Activated CD4-positive, alpha-beta T cell treated with anti-CD3 and anti-CD28 coated beads, Interleukin-2, amount 50 U/mL, for 48 hours (primary cell): ENCODE measurements around the gene PRR33.
"Not testable (repeated sequence)": the region's sequence is repeated elsewhere in the genome, so short reads cannot be mapped to it uniquely, and the experiment has no call there.

Experiments used
- DNase-seq, 2 experiments: peaks; one replicate each; pipeline ENCODE4 v3.0.0-alpha.2; 2020

PRR33 gene

GRCh38 chr11:1874441-1875092 is 17.1 kb downstream of the PRR33 start:
- not testable (repeated sequence) for DNase-seq

- DNase-seq: not testable (repeated sequence)
These were observed 17.9 kb downstream of the PRR33 start for GRCh38 chr11:1873813-1874150.

- DNase-seq: no peak
These were observed 18.5 kb downstream of the PRR33 start for GRCh38 chr11:1873048-1873812.

GRCh38 chr11:1872267-1872985 is 19.3 kb downstream of the PRR33 start:
- no peak for DNase-seq

- no peak for DNase-seq
These were observed 20.2 kb downstream of the PRR33 start for GRCh38 chr11:1871531-1871930.

- peak in 1 of 2 experiments; percentile 45 for DNase-seq
These were observed 20.8 kb downstream of the PRR33 start for GRCh38 chr11:1870721-1871466.

GRCh38 chr11:1870326-1870696 is 21.4 kb downstream of the PRR33 start:
- DNase-seq: no peak

- DNase-seq: no peak
These were observed 22.0 kb downstream of the PRR33 start for GRCh38 chr11:1869427-1870325.

GRCh38 chr11:1868636-1869291 is 22.9 kb downstream of the PRR33 start:
- DNase-seq: no peak

GRCh38 chr11:1868056-1868635 is 23.5 kb downstream of the PRR33 start:
- DNase-seq: no peak

- DNase-seq: no peak
These were observed 24.3 kb downstream of the PRR33 start for GRCh38 chr11:1867381-1867780.

- DNase-seq: no peak
These were observed 24.9 kb downstream of the PRR33 start for GRCh38 chr11:1866776-1867175.

- no peak for DNase-seq
These were observed 25.5 kb downstream of the PRR33 start for GRCh38 chr11:1866226-1866625.

- no peak for DNase-seq
These were observed 26.6 kb downstream of the PRR33 start for GRCh38 chr11:1864831-1865665.

- DNase-seq: no peak
These were observed 27.5 kb downstream of the PRR33 start for GRCh38 chr11:1864231-1864630.

GRCh38 chr11:1863352-1864216 is 28.1 kb downstream of the PRR33 start:
- DNase-seq: no peak

- no peak for DNase-seq
These were observed 28.9 kb downstream of the PRR33 start for GRCh38 chr11:1862588-1863351.
